NCI-H510A treated with DMSO at 0.1 percent for 48 hours (cell line): ENCODE measurements around the gene CENPN.

Source experiments
- DNase-seq: peaks from one replicate; lab custom pipeline; 2025; lab: John Stamatoyannopoulos, UW

The CENPN gene, protein sequence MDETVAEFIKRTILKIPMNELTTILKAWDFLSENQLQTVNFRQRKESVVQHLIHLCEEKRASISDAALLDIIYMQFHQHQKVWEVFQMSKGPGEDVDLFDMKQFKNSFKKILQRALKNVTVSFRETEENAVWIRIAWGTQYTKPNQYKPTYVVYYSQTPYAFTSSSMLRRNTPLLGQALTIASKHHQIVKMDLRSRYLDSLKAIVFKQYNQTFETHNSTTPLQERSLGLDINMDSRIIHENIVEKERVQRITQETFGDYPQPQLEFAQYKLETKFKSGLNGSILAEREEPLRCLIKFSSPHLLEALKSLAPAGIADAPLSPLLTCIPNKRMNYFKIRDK

DNA sequence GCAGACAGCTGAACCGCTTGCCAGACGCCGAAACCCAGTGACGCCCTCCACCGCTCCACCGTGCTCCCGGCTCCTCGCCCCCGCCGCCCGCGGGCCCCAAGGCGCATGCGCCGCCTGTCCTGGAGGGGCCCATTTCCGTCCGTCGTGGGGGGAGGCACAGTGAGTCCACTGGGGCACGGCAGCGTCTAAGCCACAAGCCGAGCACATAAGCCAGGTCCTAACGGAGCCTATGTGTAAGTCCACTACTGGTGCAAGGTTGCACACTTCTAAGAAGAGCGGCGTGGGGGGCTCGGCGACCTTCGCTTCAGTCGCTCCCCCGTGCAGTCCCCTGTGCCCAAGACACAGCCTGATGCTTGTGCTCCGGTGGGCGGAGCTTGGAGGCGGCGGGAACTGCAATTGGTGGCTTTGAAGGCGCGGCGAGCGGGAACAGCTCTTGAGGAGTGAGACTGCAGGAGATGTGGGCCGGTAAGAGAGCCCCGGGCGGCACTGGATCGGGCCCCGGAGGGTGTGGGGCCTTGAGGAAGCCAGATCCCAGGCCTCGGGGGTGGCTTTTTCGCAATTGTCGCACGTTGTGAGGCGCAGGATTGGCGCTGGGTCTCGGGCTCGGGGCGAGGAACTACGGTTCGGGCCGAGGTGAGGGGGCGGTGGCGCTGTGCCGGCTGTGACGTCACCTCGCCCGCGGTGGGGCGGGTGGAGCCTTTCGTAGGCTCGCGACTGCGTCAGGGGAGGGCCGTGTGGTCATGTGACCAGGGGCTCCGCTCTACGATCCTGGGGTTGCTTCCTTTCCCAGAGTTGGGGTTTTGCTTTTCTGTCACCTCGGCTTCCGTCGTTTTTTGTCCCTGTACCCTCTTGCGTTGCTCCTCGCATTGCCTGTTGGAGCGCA, at the start of gene CENPN, which contains the start of gene CMC2:
Gene CENPN (plus strand): TSS at position 402 of the 883 bp plus-strand sequence. CDS start 4,726 bp downstream, outside the sequence.
Gene CMC2 (minus strand): TSS at position 73 of the 883 bp plus-strand sequence. CDS start 9,491 bp downstream, outside the sequence.
- peak; percentile 88 for DNase-seq

DNA sequence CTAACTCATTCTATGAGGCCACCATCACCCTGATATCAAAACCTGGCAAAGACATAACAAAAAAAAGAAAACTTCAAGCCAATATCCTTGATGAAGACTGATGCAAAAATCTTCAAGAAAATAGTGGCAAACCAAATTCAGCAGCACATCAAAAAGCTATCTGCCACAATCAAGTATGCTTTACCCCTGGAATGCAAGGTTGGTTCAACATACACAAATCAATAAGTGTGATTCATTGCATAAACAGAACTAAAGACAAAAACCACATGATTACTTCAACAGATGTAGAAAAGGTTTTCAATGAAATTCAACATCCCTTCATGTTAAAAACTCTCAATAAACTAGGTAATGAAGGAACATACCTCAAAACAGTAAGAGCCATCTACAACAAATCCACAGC, 48.7 kb upstream of the CENPN start:
- no peak for DNase-seq

DNA sequence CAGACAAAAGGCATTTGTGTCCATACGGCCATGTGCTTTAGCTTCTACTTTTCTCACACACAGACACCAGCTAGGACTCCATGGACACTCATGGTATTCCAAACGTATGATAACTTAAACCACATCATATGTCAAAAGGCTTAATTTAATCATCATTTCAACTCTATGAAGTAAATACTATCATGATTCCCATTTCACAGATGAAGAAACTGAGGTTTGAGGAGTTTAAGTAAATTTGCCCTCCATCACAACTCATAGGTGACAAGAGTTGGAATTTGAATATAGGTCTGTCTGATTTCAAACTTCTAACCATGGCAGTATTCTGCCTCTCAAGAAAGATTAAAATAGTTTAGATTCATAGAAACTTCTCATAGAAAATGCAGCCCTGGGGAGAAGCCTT, 44.1 kb upstream of the CENPN start:
- no peak for DNase-seq

DNA sequence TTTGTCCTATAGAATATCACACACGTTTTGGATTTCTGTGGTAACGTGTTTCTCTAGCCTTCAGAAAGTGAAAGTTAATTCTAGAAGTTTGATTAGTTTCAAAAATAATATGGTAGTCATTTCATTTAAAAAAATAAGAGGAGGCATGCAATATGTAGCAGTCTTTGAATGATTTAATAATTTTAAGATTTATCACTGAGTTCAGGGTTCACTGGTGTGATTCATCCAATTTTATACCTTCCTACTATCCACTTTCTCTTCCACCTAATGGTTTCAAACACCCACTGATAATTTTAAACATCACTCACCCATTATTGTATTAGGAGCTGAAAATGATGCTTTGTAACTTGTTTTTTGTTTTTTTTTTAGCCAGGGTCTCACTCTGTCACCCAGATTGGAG, 42.7 kb upstream of the CENPN start:
- DNase-seq, result no peak

DNA sequence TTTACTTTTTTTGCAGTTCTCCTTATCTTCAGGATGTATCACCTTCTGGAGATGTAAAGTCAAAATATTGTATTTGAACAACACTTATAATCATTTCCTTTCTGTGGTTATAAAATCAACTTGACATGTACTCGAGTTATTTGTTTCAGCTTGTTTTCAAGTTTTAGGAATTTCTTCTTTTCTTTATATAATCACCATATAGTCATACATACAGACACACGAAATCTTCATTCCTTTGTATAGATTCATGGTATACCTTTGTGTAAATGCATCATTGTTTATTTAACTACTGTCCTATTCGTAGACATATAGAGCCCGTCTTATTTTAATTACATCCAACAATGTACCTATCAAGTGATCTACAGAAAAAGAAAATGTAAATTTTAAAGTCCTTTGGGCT, 40.4 kb upstream of the CENPN start:
- DNase-seq, result no peak

DNA sequence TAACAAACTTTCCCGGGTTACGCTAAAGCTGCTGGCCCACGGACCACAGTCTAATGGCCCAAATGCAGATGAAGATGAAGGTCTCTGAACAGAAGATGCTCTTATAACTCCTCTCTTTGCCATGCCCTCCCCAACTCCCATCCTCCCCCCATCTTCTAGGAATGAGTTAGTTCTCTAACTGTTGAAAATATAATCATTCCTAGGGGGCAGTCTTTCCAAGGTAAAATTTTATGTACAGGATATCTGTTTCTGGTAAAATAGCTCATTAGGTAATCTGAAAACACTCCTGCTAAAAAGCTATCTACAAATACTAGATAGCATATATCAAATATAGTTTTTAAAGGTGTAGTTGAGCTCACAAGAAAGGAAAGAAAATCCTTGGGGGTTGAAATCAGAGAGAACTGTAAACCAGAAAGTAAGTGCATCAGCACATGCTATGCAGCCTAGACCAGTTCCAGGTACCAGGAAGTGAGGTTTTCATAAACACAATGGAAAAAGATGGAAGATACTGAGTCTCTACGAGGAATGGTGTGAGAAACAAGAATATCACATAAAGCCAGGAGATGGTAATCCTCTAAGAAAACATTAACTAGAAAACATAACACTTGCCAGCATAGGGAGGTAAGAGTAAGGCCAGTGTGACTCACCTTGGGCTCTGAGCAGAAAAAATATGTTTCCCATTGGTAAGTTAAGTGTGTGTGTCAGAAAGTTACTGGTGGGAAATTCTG, 38.5 kb upstream of the CENPN start:
- no peak for DNase-seq

DNA sequence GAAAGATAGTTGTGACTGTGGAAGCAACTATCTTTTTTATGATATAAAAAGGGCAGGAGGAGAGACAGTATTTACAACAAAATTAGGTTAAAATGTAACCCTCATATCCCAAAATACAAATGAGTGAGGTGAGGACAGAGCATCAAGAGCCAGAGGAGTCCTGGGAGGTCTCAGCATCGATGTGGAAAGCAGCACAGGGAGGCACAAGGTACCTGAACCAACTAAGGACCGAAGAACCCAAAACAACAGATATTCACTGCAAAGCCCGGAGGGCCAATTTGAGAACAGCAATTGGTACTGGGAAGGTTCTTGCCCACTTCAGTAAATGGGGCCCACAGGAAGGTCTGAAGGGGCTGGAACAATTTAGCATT, 37.9 kb upstream of the CENPN start:
- no peak for DNase-seq

DNA sequence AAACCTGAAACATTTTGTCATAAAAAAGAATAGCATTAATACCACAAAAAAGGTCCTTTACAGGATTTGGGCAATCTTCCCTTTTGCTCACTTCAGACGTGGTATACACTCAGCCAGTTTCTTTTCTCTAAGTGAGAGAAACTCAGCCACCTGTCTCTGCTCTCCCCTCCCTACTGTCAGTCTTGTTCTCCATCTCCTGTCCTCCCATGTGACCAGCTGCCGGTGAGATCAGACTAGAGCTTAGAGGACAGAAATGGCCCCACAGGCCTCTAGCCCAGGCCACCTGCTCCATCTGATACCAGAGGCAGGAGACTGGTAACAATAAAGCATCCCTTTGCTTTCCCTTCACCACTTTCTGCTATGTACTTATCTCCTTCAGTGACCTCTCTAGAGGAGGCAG, 35.2 kb upstream of the CENPN start:
- peak; percentile 38 for DNase-seq

DNA sequence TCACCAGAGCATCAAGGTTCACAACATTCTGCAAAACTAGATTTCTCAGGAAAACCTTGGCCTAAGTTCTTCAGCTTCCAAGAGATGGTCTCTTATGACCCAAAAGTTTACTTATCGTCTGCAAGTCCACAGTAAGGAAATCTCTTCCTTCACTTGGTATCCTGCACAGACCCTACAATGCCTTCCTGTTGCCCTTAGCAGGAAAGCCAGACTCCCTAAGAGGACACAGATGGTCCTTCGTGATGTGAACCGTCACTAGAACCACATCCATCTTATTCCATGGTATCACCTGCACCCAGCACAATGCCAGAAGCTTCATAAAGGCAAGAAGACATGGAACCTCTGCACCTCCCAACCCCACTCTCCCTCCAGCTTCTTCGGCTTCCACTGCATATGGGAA, 34.4 kb upstream of the CENPN start:
- DNase-seq, result no peak

DNA sequence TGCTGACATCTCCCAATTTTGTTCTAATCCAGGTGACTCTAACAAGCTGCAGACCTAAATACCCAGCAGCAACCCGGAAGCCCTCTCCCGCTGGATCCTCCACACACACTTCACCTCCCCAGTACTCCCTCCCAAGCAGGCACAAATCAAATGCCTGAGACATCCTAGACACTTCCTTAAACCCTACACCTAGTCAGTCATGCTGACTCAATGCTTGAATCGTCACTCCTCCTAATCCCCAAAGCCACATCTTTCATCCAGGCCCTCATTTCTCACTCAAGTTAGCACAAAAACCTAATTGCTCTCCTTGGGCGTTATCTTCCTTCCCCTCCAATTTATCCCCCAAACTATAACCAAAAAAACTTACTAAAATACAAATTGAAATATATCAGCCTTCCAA, 33.0 kb upstream of the CENPN start:
- no peak for DNase-seq

DNA sequence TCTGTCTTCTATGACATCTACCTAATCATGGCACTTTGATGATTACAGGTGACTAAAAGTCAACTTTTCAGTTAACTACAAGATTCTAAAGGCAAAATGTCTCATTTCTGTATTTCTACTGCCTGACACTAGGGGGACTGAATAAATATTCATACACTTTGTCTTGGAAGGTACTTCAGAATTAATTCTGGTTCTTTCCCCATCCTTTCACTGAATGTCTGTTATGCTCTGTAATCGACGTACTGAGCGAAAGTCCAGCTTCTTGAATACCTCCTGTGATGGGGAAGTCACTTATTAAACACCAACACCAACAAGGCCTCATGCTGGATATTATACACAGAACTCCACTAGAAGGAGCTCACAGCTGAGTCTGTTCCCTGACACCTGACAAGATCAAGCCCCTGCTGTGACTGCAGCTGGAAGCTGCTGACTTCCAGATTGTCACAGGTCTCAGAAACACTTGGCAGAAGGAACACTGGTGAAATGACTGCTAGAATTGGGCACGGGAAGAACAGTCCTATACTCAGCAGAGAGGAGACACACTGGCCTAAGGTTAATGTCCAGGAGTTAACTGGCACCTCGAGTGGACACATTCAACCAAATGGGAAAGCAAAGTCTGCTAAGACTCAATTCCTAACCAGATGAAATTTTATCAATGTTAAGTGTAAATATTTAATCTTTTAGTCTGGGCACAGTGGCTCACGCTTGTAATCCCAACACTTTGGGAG, 32.2 kb upstream of the CENPN start:
- DNase-seq, result no peak

DNA sequence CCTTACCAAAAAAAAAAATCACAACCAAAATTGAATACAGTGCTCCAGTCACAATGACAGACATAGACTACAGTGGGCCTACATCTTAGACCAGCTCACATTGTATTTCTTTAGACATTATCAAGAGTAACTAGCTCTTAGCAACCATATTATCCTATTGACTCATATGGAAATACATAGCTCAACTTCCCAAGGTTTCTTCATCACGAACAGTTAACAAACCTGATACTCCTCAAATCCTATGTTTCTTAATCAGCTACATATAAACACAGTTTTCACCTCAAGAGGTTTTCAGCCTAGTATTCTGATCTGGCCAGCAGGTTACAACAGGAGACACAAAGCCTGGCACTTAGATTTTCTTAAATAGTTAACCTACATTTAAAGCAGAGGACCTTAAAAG, 30.1 kb upstream of the CENPN start:
- no peak for DNase-seq

DNA sequence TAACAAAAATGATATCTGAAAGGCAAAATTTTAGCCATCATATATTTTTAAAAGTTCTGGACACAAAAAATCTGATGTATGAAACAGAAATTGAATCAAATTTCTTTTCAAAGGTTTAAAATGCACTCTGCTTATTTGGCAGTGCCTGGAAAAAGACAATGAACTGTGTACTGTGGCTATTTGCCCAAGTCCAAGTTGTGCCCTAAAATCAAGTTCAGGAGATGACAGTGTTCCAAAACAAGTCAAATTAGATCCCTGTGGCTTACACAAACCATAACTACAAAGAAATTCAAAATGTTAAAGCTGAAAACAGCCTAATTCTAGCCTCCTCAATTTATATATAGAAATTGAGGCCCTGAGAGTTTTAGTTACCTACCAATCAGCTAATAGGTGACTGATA, 25.9 kb upstream of the CENPN start:
- no peak for DNase-seq

DNA sequence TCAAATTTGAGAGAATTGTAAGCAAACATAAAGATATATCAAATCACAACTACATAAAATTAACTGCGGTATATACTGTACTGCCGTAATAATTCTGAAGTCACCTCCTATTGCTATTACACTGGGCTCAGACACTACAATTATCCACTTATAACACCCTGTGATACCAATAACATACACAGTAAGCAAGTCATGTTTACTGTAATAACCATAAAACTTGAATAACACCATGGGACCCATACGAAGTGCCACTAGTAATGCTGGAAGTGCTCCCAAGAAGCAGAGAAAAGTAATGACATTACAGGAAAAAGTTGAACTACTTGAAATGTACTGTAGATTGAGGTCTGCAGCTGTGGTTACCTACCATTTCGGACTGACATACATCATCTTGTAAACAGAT, 24.4 kb upstream of the CENPN start:
- DNase-seq, result no peak

DNA sequence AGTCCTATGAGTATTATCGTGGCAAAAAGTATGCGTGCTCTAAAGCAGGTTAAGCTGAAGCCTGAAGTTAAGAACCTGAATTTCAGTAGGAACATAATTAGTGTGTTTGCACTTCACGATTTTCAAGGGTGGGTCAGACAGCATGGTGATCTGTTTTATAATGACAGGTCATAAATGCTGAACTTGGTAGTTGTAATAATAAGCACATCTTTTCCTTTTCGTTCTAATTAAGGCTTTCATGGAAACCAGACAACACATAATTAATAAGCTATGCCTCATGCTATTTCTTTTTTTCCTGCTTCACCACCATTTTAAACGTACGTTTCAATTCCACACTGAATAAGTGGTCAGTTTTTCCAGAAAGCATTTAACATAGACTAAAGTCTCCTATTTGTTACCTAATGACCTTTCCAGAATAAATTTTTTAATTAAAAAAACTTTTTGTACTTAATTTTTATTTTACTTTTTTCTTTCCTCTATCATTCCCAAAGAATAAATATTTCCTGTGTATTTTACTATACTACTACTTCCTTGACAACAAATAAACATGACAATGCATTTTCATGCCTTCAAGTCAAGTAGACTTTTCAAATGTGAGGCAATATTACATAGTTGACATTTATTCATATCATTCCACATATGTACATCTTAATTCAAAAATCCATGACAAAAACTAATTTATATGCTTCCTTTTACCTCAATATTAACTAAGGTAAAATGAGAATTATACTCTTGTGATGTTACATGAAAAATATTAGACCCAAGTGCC, 22.7 kb upstream of the CENPN start:
- DNase-seq, result peak; percentile 15

DNA sequence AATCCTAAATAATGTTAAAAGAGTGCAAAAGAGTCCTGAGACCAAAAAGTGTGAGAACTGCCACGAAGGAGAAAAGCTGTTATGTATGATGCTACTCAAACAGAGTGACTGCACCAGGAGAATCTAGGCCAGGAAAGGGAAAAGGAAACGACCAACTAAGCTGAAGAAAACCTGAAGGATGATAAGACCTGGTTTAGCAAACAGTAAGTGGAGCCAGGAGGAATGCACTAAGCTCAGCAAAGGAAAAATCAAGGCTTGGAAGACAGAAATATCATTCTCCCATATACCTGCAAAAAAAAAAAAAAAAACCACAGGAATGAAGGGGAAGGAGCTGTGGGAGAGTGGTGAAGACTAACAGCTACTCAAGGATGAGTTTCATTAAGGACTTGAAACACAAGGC, 21.4 kb upstream of the CENPN start:
- no peak for DNase-seq

DNA sequence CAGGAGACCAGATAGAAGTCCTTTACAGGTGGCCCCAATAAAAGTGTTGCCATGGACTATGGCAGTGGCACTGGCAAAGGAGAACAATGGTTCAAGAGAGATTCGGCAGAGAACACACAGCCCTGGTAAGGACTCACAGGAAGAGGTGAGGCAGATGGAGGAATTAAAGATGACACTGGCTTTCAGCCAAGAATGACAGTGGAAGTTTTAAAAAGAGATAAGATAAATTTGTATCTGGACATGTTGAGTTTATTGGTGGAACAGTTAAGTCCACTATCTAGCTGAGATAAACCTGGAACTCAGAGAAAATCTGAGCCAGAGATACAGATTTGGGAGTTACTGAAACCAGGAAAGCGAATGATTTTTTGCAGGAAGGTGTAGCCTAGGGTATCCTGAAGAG, 20.5 kb upstream of the CENPN start:
- no peak for DNase-seq

DNA sequence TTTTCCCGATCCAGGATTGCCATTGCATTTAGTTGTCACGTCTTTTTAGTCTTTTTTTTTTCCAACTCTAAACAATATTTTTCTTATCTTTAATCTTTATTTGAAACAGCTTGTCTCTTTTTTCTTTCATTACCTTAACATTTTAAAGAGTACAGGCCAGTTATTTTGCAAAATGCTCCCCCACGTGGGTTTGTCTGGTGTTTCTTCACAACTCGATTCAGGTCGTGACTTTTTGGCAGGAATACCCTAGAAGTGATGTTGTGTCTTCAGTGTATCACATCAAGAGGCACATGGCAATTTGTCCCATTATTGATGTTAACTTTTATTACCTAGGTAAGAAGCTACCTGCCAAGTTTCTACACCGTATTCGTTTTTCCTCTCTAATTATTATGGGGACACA, 18.3 kb upstream of the CENPN start:
- DNase-seq, result no peak

DNA sequence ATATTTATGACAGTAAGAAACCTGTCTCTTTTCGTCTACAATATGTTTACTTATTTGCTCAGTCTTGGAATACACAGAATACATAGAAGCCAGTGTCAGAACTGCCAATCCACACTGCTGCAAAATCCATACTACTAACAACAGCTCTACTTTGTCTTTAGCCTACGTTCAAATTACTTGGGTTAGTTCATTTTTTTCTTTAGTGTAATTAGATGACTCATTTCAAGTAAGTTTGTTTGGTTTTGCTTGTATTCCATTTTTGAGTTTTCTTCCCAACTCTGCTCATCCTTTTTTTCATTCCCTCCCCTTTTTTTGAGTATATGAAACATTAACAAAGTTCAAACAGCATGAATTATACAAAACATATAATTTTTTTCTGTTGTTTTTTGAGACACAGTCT, 17.2 kb upstream of the CENPN start:
- DNase-seq, result no peak

DNA sequence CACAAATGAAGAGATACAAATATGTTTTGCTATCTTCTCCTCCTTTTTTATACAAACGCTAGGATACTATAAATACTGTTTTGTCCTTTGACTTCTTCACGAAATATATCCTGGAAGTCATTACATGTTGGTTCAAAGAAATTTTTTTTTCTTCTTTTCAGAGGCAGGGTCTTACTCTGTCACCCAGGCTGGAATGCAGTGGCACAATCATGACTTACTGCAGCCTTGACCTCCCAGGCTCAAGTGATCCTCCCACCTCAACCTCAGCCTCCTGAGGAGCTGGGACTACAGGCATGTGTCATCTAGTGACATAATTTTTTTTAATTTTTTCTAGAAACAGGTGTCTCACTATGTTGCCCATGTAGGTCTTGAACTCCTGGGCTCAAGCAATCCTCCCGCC, 16.4 kb upstream of the CENPN start:
- no peak for DNase-seq

DNA sequence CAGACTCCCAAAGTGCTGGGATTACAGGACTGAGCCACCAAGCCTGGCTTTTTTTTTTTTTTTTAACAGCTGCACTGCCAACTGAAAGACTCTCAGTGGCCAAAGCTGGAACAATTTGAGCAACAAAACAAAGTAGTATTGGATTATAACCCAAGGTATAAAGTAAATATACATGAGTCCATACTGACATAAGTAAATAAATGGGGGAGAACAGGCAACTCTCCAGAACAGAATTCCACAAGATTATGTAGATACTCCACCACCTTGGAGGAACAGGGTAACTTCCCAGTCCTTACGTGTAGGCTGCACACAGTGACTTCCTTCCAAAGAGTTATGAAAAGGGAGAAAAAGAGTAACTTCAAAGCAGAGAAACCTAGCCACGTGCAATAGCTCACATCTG, 16.0 kb upstream of the CENPN start:
- no peak for DNase-seq
